ENCODE data around the gene SORBS2.

SORBS2 gene

DNA sequence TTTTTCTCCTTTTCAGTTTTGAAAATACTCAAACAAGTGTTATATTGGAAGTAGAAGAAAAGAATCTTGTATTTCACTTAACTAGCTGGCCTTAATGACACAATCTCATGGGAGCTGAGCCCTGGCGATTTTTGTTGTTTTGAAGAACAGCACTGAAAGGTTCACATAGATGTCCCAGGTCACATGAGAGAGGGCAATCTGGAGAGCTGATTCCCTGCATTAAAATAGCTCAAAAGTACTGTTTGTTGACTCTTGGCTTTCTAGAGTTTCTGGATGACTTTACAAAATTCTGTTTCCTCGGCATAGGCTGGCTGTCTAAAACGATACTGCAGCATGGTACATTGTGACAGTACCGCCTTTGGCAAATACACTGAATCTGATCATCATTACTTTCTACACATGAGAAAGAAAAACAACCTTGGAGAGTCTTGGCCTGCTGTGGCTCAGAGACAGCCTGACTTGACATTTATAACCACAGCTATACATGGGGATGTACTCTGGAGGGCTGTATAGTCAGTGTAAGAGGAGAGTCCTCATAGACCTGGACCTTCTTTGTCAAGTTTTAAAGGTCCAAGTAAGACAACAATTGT, 156.9 kb downstream of the SORBS2 start:
- H3K4me3 ChIP-seq (ENCODE audit: low read depth, low read length) = no peak overlapping the region
- no peak for TF ChIP-seq CTCF (IDR thresholded peaks at IDR 0.05; ENCODE audit: borderline replicate concordance, insufficient read depth, low read depth, low read length)

GRCh38 chr4:185654311-185654710, 157.7 kb downstream of the SORBS2 start:
- no peak overlapping the region for H3K4me3 ChIP-seq (ENCODE audit: low read depth, low read length)
- no peak for TF ChIP-seq CTCF (IDR thresholded peaks at IDR 0.05; ENCODE audit: borderline replicate concordance, insufficient read depth, low read depth, low read length)

DNA sequence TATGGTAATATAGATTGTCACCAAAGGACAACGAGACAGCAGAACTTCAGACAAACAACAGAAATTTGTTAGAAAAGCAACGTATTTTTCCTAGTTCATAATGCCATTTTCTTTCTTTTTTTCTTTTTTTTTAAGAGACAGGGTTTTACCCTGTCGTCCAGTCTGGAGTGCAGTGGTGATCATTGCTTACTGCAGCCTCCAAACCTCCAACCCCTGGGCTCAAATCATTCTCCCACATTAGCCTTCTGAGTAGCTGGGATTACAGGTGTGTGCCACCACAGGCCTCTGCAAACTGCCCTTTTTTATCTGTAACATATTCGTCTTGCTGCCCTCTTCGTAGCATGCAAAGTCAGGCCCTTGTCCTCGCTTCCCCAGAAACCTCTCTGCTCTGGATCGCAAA, 160.1 kb downstream of the SORBS2 start:
- H3K4me3 ChIP-seq (ENCODE audit: low read depth, low read length) = no peak overlapping the region
- TF ChIP-seq CTCF (IDR thresholded peaks at IDR 0.05; ENCODE audit: borderline replicate concordance, insufficient read depth, low read depth, low read length) = no peak

- TF ChIP-seq CTCF (IDR thresholded peaks at IDR 0.05; ENCODE audit: borderline replicate concordance, insufficient read depth, low read depth, low read length) = no peak
- H3K4me3 ChIP-seq (ENCODE audit: low read depth, low read length) = no peak overlapping the region
Observed at GRCh38 chr4:185651137-185651677, 160.8 kb downstream of the SORBS2 start.

DNA sequence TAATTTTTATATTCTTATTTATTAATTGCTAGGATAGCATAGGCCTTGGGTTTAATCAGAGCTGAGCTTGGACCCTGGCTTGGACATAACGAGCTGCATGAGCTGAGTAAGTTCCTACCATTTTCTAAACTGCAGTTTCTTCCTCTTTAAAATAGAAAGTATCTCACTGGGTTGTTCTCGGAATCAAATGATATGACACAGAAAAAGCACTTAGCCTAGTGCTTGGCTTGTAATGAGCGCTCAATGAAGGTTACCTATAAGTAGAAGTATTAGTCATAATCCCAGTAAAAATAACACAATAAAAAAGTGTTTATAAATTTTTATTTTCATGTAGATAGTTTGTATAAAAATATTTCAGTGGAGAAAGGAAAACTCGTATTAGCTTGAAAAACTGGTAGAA, 163.4 kb downstream of the SORBS2 start:
- TF ChIP-seq CTCF (IDR thresholded peaks at IDR 0.05; ENCODE audit: borderline replicate concordance, insufficient read depth, low read depth, low read length) = no peak
- H3K4me3 ChIP-seq (ENCODE audit: low read depth, low read length) = no peak overlapping the region

DNA sequence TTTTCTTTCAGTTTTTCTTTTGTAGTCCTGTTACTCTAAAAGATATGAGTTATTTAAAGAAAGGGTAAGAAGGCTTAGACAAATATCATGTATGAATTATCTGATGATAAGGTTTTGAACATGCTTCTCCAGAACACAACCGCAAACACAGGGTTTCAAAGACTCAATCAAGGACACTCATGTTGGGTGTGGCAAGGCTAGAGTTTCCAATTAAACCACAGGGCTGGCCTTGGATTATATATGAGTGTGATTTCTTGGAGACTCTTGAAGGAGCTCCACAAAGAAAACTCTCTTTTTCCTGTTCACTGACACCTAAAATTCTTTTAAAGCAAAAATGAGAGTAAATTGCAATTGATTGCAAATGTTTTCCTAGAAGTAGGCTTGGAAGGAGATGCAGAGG, 166.6 kb downstream of the SORBS2 start:
- no peak for TF ChIP-seq CTCF (IDR thresholded peaks at IDR 0.05; ENCODE audit: borderline replicate concordance, insufficient read depth, low read depth, low read length)
- no peak overlapping the region for H3K4me3 ChIP-seq (ENCODE audit: low read depth, low read length)

- TF ChIP-seq CTCF (IDR thresholded peaks at IDR 0.05; ENCODE audit: borderline replicate concordance, insufficient read depth, low read depth, low read length) = no peak
- no peak overlapping the region for H3K4me3 ChIP-seq (ENCODE audit: low read depth, low read length)
Observed at GRCh38 chr4:185644408-185644807, 167.6 kb downstream of the SORBS2 start.
